ENCODE data around the gene MYT1. TPM values are rescaled to one million over a fixed set of nuclear protein-coding genes. Genes with fewer than 3 reads are reported as not detected.

The MYT1 gene
- total and polyA plus RNA-seq, 2 of the 13 experiments (the other 11 are each of a cell fraction or from before 2014, with no cell fraction given): 0.58 to 2.5 TPM

GRCh38 chr20:64220891-64221527, 56.8 kb downstream of the MYT1 start (continued):
- no peak for TF ChIP-seq ZNF142 (CRISPR knock-in tag; IDR thresholded peaks at IDR 0.05)
- no peak for TF ChIP-seq ZSCAN25 (CRISPR knock-in tag; IDR thresholded peaks at IDR 0.05)
- no peak for TF ChIP-seq ZNF333 (CRISPR knock-in tag; IDR thresholded peaks at IDR 0.05; ENCODE audit: borderline replicate concordance)
- TF ChIP-seq FOXP4 (CRISPR knock-in tag; IDR thresholded peaks at IDR 0.05): peak; percentile 49; the same call in 1 of the 2 replicates
- TF ChIP-seq CENPT (CRISPR knock-in tag; IDR thresholded peaks at IDR 0.05; ENCODE audit: low read depth): no peak
- no peak for TF ChIP-seq NFYC (CRISPR knock-in tag; IDR thresholded peaks at IDR 0.05)
- no peak for TF ChIP-seq ZNF281 (CRISPR knock-in tag; IDR thresholded peaks at IDR 0.05; ENCODE audit: borderline replicate concordance)
- no peak for TF ChIP-seq MZF1 (CRISPR knock-in tag; IDR thresholded peaks at IDR 0.05; ENCODE audit: borderline replicate concordance)
- no peak for TF ChIP-seq MBNL3 (CRISPR knock-in tag; conservative IDR thresholded peaks at IDR 0.05)
- TF ChIP-seq NR3C1 (CRISPR knock-in tag; IDR thresholded peaks at IDR 0.05): no peak
- no peak; the same call in 1 of the 2 replicates for TF ChIP-seq ZNF891 (CRISPR knock-in tag; IDR thresholded peaks at IDR 0.05)
- 0 out of 2 replicates have a peak, but pooled peaks have one; percentile 51 for TF ChIP-seq ZNF572 (CRISPR knock-in tag; IDR thresholded peaks at IDR 0.05)
- TF ChIP-seq SMC3 (IDR thresholded peaks at IDR 0.05; ENCODE audit: low read length): no peak
- peak; percentile 46; the same call in 1 of the 2 replicates for TF ChIP-seq KMT2A (CRISPR knock-in tag; IDR thresholded peaks at IDR 0.05)
- no peak for TF ChIP-seq ZNF362 (CRISPR knock-in tag; IDR thresholded peaks at IDR 0.05; ENCODE audit: borderline replicate concordance)
- TF ChIP-seq TAF15 (IDR thresholded peaks at IDR 0.05; ENCODE audit: low read depth, low read length, poor library complexity, severe bottlenecking): no peak
- TF ChIP-seq MLX (CRISPR knock-in tag; IDR thresholded peaks at IDR 0.05): no peak

Measured in HepG2 (cell line).